A673 (cell line): ENCODE measurements around the gene BNC1. TPM values are rescaled to one million over a fixed set of nuclear protein-coding genes. Genes with fewer than 3 reads are reported as not detected.

Experiments
- BruUV-seq: library from RNA; stranded (reverse); fragments of 400-500 nt; replicated peaks from 2 replicates; lab custom pipeline; 2021; lab: Mats Ljungman, UMichigan
- CTCF ChIA-PET: fragments of 300-600 bp; sonication (Branson Sonifier 250); formaldehyde crosslinking; loops from one replicate; lab custom pipeline; 2022; ENCODE audit warnings: antibody characterized with exemption; lab: Charles Lee
- POLR2A ChIA-PET: fragments of 300-600 bp; sonication (Branson Sonifier 250); formaldehyde crosslinking; loops from one replicate; lab custom pipeline; 2022; ENCODE audit warnings: antibody characterized with exemption; ENCODE audit not compliant: low non-redundant PET; lab: Charles Lee
- DNase-seq: peaks from one replicate; pipeline ENCODE4 v3.0.0-alpha.2; 2015; ENCODE audit warnings: low spot score
- H3K27ac ChIP-seq: fragments of 200-600 bp; sonication (generic); 2 replicates; pipeline ENCODE4 v1.5.1; 2016; ENCODE audit warnings: mixed run types, low read depth, mild to moderate bottlenecking, mixed read lengths, antibody characterized with exemption, low read length; ENCODE audit not compliant: poor library complexity, severe bottlenecking
- H3K27me3 ChIP-seq: fragments of 200-600 bp; sonication (generic); replicated peaks from 2 replicates; pipeline ENCODE4 v1.6.1; 2017; ENCODE audit warnings: mixed run types, low read depth, mild to moderate bottlenecking, mixed read lengths, antibody characterized with exemption, low read length; ENCODE audit not compliant: insufficient read depth, poor library complexity
- H3K36me3 ChIP-seq: fragments of 200-600 bp; sonication (generic); 2 replicates; pipeline ENCODE4 v1.6.1; 2016; ENCODE audit warnings: mixed run types, mild to moderate bottlenecking, mixed read lengths, antibody characterized with exemption, low read length; ENCODE audit not compliant: insufficient read depth, poor library complexity, severe bottlenecking
- H3K4me1 ChIP-seq: fragments of 200-600 bp; sonication (generic); 2 replicates; pipeline ENCODE4 v1.6.1; 2017; ENCODE audit warnings: mixed run types, mild to moderate bottlenecking, mixed read lengths, antibody characterized with exemption, low read length; ENCODE audit not compliant: insufficient read depth, poor library complexity, severe bottlenecking
- H3K4me3 ChIP-seq: fragments of 200-600 bp; sonication (generic); 2 replicates; pipeline ENCODE4 v1.5.1; 2016; ENCODE audit warnings: low read depth, mixed run types, mild to moderate bottlenecking, mixed read lengths, low read length; ENCODE audit not compliant: poor library complexity, severe bottlenecking
- H3K9me3 ChIP-seq: fragments of 200-600 bp; sonication (generic); 2 replicates; pipeline ENCODE4 v1.6.1; 2016; ENCODE audit warnings: mixed run types, low read depth, mild to moderate bottlenecking, mixed read lengths, antibody characterized with exemption, low read length; ENCODE audit not compliant: poor library complexity, severe bottlenecking
- EZH2 ChIP-seq: fragments of 200-600 bp; sonication (generic); IDR thresholded peaks from 2 replicates; pipeline ENCODE4 v1.6.1; 2017; ENCODE audit warnings: borderline replicate concordance, low read depth, mild to moderate bottlenecking, mixed read lengths, antibody characterized with exemption, low read length; ENCODE audit not compliant: poor library complexity, severe bottlenecking
- intact Hi-C: fragments of 100-400 bp; cut with micrococcal nuclease; formaldehyde crosslinking; loops from one replicate; pipeline ENCODE4 v1.10.0; 2022; ENCODE audit not compliant: unreplicated experiment
- total RNA-seq: library from RNA; stranded (reverse); gene quantifications from 2 replicates; pipeline ENCODE4 v1.2.3, GENCODE V29; 2021
- TF ChIP-seq, protein P1 (sequence below): fragments of 300-800, 200-600 bp; sonication (generic); conservative IDR thresholded peaks from 2 replicates; pipeline ENCODE4 v1.5.1; 2017; ENCODE audit warnings: low read depth, mild to moderate bottlenecking, antibody characterized with exemption, low read length, moderate library complexity, mixed read lengths

BNC1 gene
- total RNA-seq, 1 experiment from 2014 or later = 0.37 TPM

DNA sequence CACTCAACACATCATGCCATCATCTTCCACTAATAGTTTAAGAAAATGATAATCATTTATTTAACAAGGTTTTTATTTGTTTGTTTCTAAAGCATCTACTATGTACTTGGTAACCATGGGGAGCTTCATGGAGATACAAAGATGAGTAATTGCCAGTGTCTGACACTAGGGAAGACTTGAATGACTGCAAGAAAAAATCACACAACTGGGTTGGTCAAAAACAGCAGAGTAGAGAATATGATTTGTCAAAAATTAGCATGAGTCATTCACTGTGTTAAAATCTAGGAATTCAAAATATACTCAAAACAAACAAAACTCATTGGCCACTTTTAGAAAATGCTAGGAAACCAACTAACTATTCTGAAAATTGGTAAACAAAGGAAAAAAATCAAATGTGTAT is 6.3 kb downstream of the BNC1 start:
- peaks cover 54% of the 10 kb centered on the region for H3K27me3 ChIP-seq
- no peak overlapping the region for H3K4me3 ChIP-seq
- no peak for DNase-seq
- POLR2A ChIA-PET = no interaction called here
- H3K9me3 ChIP-seq = no peaks in the 10 kb centered on the region
- H3K27ac ChIP-seq = no peak overlapping the region
- BruUV-seq = no TSS peak
- no peaks in the 10 kb centered on the region for H3K36me3 ChIP-seq
- CTCF ChIA-PET = no interaction called here
- TF ChIP-seq, protein P1, sequence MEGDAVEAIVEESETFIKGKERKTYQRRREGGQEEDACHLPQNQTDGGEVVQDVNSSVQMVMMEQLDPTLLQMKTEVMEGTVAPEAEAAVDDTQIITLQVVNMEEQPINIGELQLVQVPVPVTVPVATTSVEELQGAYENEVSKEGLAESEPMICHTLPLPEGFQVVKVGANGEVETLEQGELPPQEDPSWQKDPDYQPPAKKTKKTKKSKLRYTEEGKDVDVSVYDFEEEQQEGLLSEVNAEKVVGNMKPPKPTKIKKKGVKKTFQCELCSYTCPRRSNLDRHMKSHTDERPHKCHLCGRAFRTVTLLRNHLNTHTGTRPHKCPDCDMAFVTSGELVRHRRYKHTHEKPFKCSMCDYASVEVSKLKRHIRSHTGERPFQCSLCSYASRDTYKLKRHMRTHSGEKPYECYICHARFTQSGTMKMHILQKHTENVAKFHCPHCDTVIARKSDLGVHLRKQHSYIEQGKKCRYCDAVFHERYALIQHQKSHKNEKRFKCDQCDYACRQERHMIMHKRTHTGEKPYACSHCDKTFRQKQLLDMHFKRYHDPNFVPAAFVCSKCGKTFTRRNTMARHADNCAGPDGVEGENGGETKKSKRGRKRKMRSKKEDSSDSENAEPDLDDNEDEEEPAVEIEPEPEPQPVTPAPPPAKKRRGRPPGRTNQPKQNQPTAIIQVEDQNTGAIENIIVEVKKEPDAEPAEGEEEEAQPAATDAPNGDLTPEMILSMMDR = no peak
- TF ChIP-seq EZH2 = no peak
- intact Hi-C loops = no loop called here
- H3K4me1 ChIP-seq = no peaks in the 10 kb centered on the region

DNA sequence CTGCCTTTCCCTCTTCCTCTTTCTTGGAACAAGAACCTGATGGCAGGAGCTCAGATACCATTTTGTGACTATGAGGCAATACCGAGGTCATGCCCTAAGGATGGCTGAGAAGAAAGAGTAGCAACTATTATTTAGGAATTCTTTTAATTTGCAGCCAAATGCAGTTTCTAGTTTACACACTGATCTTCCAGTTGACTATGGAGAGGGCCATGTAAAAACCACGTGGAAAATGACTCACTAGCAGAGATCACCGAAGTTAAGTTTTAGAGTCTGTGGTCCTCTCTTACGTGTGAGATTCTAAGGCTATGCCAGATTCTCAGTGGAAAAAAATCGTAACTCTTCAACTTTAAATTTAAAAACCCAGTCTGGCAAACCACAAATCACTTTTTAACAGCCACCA is 7.8 kb downstream of the BNC1 start:
- Histone ChIP-seq H3K36me3 (no peaks in the 10 kb centered on the region), H3K27me3 (peaks cover 39% of the 10 kb centered on the region), H3K4me1 (no peaks in the 10 kb centered on the region), H3K27ac (no peak overlapping the region), H3K4me3 (no peak overlapping the region), H3K9me3 (no peaks in the 10 kb centered on the region)
- intact Hi-C loops = no loop called here
- ChIA-PET POLR2A (no interaction called here), CTCF (no interaction called here)
- no peak for TF ChIP-seq EZH2
- TF ChIP-seq, protein P1 = no peak
- BruUV-seq = no TSS peak
- DNase-seq = no peak

DNA sequence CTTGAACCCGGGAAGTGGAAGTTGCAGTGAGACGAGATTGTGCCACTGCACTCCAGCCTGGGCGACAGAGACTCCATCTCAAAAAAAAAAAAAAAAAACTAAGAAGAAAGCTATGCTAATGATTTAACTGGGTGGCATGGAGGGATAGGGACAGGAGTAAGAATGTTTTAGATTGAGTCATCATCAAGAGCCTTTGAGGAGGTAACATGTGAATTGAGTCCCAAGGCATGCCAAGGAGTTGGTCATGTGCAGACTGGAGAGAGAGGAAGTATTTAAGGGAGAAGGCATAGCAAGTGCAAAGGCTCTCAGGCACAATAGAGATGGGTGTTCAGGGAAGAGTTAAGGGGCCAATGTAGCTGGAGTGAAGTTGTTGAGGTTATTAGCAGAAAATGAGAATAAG is 9.1 kb downstream of the BNC1 start:
- Histone ChIP-seq H3K9me3 (no peaks in the 10 kb centered on the region), H3K4me3 (no peak overlapping the region), H3K27me3 (peaks cover 27% of the 10 kb centered on the region), H3K36me3 (no peaks in the 10 kb centered on the region), H3K27ac (no peak overlapping the region), H3K4me1 (no peaks in the 10 kb centered on the region)
- DNase-seq = no peak
- no peak for TF ChIP-seq EZH2
- TF ChIP-seq, protein P1 = no peak
- intact Hi-C loops = no loop called here
- ChIA-PET CTCF (no interaction called here), POLR2A (no interaction called here)
- no TSS peak for BruUV-seq
